DND-41 (cell line): ENCODE measurements around the gene MYH14.

Experiments used
- ATAC-seq: fragments of 200-7000 bp; cut with Tn5 transposase; 3 replicates; pipeline ENCODE4 v1.9.1; 2021; ENCODE audit warnings: low read depth; ENCODE audit not compliant: insufficient read depth
- DNase-seq: peaks from one replicate; pipeline ENCODE4 v3.0.0-alpha.2; 2020
- H2AFZ ChIP-seq: 2 replicates; pipeline ENCODE4 v1.6.0; 2012; ENCODE audit warnings: low read depth, low read length
- H3K27ac ChIP-seq: 2 replicates; pipeline ENCODE4 v1.5.1; 2012; ENCODE audit warnings: low read length, inconsistent platforms
- H3K27me3 ChIP-seq: fragments of 200-600 bp; sonication (generic); 2 replicates; pipeline ENCODE4 v1.6.0; 2012; ENCODE audit warnings: low read length, mild to moderate bottlenecking, inconsistent platforms; ENCODE audit not compliant: insufficient read depth, poor library complexity
- H3K36me3 ChIP-seq: 2 replicates; pipeline ENCODE4 v1.5.1; 2012; ENCODE audit warnings: low read length, inconsistent platforms; ENCODE audit not compliant: insufficient read depth
- H3K4me1 ChIP-seq: 2 replicates; pipeline ENCODE4 v1.5.1; 2012; ENCODE audit warnings: mild to moderate bottlenecking, low read length; ENCODE audit not compliant: insufficient read depth
- H3K4me2 ChIP-seq: 2 replicates; pipeline ENCODE4 v1.6.0; 2012; ENCODE audit warnings: mild to moderate bottlenecking, moderate library complexity, low read length, inconsistent platforms; ENCODE audit not compliant: insufficient read depth
- H3K4me3 ChIP-seq, 2 experiments: fragments of 200-600 bp in 1 of 2; shearing (Covaris generic) in 1 of 2; 2 replicates each; pipeline ENCODE4 v1.5.1; 2012 to 2016; ENCODE audit warnings: inconsistent platforms in 2 of 2, low read length in 2 of 2, mild to moderate bottlenecking in 2 of 2, low read depth in 1 of 2, moderate library complexity in 1 of 2
- H3K79me2 ChIP-seq: 2 replicates; pipeline ENCODE4 v1.6.0; 2012; ENCODE audit warnings: low read length, inconsistent platforms; ENCODE audit not compliant: insufficient read depth
- H3K9ac ChIP-seq: 2 replicates; pipeline ENCODE4 v1.6.0; 2012; ENCODE audit warnings: low read depth, mild to moderate bottlenecking, inconsistent platforms, low read length, moderate library complexity
- H3K9me3 ChIP-seq: 2 replicates; pipeline ENCODE4 v1.5.1; 2012; ENCODE audit warnings: low read length, moderate library complexity, mild to moderate bottlenecking, inconsistent platforms; ENCODE audit not compliant: insufficient read depth, severe bottlenecking
- H4K20me1 ChIP-seq: 2 replicates; pipeline ENCODE4 v1.6.0; 2012; ENCODE audit warnings: low read length; ENCODE audit not compliant: insufficient read depth
- EZH2 ChIP-seq: IDR thresholded peaks from 3 replicates; pipeline ENCODE4 v1.6.1; 2012; ENCODE audit warnings: borderline replicate concordance, low read depth, mild to moderate bottlenecking, moderate library complexity, low read length, inconsistent platforms; ENCODE audit not compliant: severe bottlenecking
- TF ChIP-seq, protein P1 (sequence below): IDR thresholded peaks from 2 replicates; pipeline ENCODE4 v1.5.1; 2012; ENCODE audit warnings: borderline replicate concordance, low read length, moderate library complexity, mild to moderate bottlenecking; ENCODE audit not compliant: poor library complexity, severe bottlenecking; ENCODE audit errors: extremely low read depth

The MYH14 gene

DNA sequence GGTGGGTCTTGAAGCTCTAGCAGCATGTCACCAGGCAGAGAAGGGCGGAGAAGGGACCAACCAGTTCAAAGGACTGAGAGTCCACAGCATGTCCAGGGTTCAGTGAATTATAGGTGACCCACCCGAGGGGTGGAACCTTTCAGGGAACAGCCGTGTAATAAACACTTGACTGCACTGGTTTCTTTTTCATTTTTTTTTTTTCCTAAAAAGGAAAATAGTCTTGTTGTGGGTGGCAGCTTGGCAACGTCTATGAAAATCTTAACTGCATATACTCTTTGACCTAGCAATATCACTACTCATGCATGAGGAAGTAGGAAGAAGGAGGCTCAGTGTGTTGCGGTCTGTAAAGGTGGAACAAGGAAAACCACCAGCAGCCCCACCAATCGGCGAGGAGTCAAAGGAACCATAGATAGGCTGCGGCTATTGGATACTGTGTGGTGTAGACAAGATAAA is 13.0 kb upstream of the MYH14 start:
- no peak overlapping the region for H3K27ac ChIP-seq
- H3K4me1 ChIP-seq = no peaks in the 10 kb centered on the region
- no peaks in the 10 kb centered on the region for H3K9me3 ChIP-seq
- H4K20me1 ChIP-seq = no peaks in the 10 kb centered on the region
- DNase-seq (no peak), ATAC-seq (no peak)
- H3K4me3 ChIP-seq = no peak overlapping the region
- TF ChIP-seq, protein P1, sequence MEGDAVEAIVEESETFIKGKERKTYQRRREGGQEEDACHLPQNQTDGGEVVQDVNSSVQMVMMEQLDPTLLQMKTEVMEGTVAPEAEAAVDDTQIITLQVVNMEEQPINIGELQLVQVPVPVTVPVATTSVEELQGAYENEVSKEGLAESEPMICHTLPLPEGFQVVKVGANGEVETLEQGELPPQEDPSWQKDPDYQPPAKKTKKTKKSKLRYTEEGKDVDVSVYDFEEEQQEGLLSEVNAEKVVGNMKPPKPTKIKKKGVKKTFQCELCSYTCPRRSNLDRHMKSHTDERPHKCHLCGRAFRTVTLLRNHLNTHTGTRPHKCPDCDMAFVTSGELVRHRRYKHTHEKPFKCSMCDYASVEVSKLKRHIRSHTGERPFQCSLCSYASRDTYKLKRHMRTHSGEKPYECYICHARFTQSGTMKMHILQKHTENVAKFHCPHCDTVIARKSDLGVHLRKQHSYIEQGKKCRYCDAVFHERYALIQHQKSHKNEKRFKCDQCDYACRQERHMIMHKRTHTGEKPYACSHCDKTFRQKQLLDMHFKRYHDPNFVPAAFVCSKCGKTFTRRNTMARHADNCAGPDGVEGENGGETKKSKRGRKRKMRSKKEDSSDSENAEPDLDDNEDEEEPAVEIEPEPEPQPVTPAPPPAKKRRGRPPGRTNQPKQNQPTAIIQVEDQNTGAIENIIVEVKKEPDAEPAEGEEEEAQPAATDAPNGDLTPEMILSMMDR = no peak
- TF ChIP-seq EZH2 = no peak
- H3K4me2 ChIP-seq = no peak overlapping the region
- H3K27me3 ChIP-seq = no peaks in the 10 kb centered on the region
- no peaks in the 10 kb centered on the region for H3K79me2 ChIP-seq
- no peaks in the 10 kb centered on the region for H3K36me3 ChIP-seq
- no peak overlapping the region for H3K9ac ChIP-seq
- no peak overlapping the region for H2AFZ ChIP-seq

DNA sequence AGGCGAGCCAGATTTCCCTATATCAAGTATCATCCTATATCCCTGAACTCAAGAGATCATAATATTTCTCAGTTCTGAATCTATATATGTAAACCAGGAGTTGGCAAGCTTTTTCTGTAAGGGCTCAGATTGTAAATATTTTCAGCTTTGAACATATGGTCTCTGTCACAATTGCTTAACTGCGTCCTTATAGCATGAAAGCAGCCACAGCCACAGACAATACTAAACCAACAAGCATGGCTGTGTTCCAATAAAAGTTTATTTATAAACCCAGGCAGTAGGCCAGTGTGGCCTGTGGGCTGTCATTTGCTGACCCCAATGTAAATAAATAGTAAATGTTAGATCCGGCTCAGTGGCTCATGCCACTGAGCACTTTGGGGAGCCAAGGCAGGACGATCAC is 12.2 kb upstream of the MYH14 start:
- Histone ChIP-seq H3K4me2 (no peak overlapping the region), H2AFZ (no peak overlapping the region), H3K27me3 (no peaks in the 10 kb centered on the region), H3K79me2 (no peaks in the 10 kb centered on the region), H3K36me3 (no peaks in the 10 kb centered on the region), H3K4me1 (no peaks in the 10 kb centered on the region), H4K20me1 (no peaks in the 10 kb centered on the region), H3K4me3 (no peak overlapping the region), H3K27ac (no peak overlapping the region), H3K9me3 (no peaks in the 10 kb centered on the region), H3K9ac (no peak overlapping the region)
- no peak for TF ChIP-seq EZH2
- TF ChIP-seq, protein P1 = no peak
- ATAC-seq = no peak
- DNase-seq = no peak

DNA sequence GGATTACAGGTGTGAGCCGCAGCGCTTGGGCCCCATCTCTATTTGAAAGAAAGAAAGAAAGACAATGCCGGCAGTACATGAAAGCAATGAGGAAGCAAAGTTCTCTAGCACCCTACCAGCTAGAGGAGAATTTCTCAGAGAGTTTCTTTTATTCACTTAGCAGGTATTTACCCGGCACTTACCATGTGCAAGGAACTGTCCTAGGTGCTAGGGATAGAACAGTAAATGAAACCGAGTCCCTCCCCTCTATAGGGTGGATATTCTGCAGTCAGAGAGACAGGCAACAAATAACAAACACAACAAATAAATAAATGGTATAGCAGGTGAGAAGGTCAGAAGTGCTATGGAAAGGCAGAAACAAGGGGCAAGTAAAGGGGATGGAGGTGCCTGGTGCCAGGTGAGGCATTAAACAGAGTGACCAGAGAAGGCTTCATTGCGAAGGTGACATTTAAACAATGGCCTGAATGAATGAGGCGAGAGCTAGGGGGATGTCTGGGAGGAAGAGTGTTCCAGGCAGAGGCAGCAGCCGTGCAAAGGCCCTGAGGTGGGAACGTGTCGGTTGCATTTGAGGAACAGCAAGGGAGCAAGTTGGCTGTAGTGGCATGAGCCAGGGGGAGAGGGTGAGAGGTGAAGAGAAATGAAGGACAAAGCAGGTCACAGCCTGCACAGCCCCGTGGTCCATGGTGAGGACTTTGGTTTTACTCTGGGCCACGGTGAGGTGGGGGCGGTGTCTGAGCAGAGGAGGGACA is 10.8 kb upstream of the MYH14 start:
- Histone ChIP-seq H3K4me3 (no peak overlapping the region), H3K9ac (no peak overlapping the region), H3K27me3 (no peaks in the 10 kb centered on the region), H3K4me2 (no peak overlapping the region), H3K4me1 (no peaks in the 10 kb centered on the region), H3K36me3 (no peaks in the 10 kb centered on the region), H3K9me3 (no peaks in the 10 kb centered on the region), H3K79me2 (no peaks in the 10 kb centered on the region), H3K27ac (no peak overlapping the region), H4K20me1 (no peaks in the 10 kb centered on the region), H2AFZ (no peak overlapping the region)
- DNase-seq (no peak), ATAC-seq (no peak)
- TF ChIP-seq, protein P1 = no peak
